LNCaP clone FGC (cell line): ENCODE results near the gene VWA5B1.

Experiments
- DNase-seq: peaks from one replicate; pipeline ENCODE4 v3.0.0-alpha.2; 2011; ENCODE audit warnings: low read depth
- H3K4me3 ChIP-seq: 2 replicates; pipeline ENCODE4 v1.5.1; 2011; ENCODE audit warnings: mild to moderate bottlenecking, low read depth, low read length, control low read depth
- TF ChIP-seq, protein P1 (sequence below): IDR thresholded peaks from 2 replicates; pipeline ENCODE4 v1.5.1; 2012; ENCODE audit warnings: mild to moderate bottlenecking; ENCODE audit not compliant: control insufficient read depth, insufficient read depth; ENCODE audit errors: extremely low read depth

Gene VWA5B1

GRCh38 chr1:20376880-20377494 lies 86.3 kb downstream of the VWA5B1 start:
- DNase-seq, result no peak
- TF ChIP-seq, protein P1, sequence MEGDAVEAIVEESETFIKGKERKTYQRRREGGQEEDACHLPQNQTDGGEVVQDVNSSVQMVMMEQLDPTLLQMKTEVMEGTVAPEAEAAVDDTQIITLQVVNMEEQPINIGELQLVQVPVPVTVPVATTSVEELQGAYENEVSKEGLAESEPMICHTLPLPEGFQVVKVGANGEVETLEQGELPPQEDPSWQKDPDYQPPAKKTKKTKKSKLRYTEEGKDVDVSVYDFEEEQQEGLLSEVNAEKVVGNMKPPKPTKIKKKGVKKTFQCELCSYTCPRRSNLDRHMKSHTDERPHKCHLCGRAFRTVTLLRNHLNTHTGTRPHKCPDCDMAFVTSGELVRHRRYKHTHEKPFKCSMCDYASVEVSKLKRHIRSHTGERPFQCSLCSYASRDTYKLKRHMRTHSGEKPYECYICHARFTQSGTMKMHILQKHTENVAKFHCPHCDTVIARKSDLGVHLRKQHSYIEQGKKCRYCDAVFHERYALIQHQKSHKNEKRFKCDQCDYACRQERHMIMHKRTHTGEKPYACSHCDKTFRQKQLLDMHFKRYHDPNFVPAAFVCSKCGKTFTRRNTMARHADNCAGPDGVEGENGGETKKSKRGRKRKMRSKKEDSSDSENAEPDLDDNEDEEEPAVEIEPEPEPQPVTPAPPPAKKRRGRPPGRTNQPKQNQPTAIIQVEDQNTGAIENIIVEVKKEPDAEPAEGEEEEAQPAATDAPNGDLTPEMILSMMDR, result peak; percentile 51
- no peak overlapping the region for H3K4me3 ChIP-seq

GRCh38 chr1:20377516-20378270 lies 87.0 kb downstream of the VWA5B1 start:
- DNase-seq, result no peak
- TF ChIP-seq, protein P1, result no peak
- no peak overlapping the region for H3K4me3 ChIP-seq

- TF ChIP-seq, protein P1, result no peak
- DNase-seq, result no peak
- no peak overlapping the region for H3K4me3 ChIP-seq
Observed at GRCh38 chr1:20379075-20379474, 88.4 kb downstream of the VWA5B1 start.

DNA sequence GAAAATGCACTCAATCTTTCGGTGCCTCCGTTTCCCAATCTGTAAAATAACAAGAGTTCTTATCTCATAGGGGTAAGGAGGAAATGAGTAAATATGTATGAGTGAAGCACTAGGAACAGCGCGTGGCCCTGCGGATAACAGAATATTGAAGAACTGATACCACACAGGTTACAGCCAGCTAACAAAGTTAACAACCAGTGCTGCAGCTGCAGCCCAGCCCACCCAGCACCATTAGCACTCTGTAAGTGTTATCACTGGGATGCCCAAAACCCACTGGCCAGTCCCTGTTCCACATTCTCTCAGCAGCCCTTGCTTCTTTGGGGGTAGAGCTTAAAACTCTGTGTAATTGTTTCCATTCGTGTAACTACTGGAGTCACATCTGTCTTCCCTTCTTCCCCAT lies 89.5 kb downstream of the VWA5B1 start:
- H3K4me3 ChIP-seq, result no peak overlapping the region
- DNase-seq, result no peak
- TF ChIP-seq, protein P1, result no peak

- H3K4me3 ChIP-seq, result no peak overlapping the region
- DNase-seq, result no peak
- TF ChIP-seq, protein P1, result no peak
Observed at GRCh38 chr1:20380616-20381035, 90.0 kb downstream of the VWA5B1 start.

DNA sequence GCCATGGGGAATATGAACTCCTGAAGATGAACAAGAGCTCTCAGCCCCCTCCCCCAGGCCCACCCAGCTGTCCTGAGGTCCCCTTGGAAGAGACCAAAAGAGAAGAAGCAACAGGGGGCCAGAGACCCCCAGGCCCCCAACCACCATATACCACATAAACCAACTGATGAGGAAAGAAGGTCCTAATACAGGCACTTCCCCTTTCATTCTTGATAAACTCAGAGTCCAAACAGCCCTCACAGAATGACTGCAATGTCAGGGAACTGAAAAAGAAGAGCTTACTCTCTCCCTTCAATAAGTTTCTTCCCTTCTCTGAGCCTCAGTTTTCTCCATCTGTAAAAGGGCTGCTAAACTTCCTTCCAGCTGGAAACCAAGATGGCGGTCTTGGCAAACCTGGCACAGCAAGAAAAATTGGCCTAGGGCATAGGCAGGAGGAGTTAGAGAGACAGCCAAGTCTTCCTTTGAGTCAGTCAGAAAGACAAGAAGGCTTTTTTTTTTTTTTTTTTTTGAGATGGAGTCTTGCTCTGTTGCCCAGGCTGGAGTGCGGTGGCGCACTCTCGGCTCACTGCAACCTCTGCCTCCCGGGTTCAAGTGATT lies 90.5 kb downstream of the VWA5B1 start:
- H3K4me3 ChIP-seq, result no peak overlapping the region
- TF ChIP-seq, protein P1, result no peak

More for the DNA sequence above, 90.5 kb downstream of the VWA5B1 start:
- DNase-seq, result no peak
